CD4-positive, alpha-beta T cell (primary cell): ENCODE results near the gene SAT1. TPM values are rescaled to one million over a fixed set of nuclear protein-coding genes. Genes with fewer than 3 reads are reported as not detected.

Experiments used
- ATAC-seq: fragments of 200-7000 bp; cut with Tn5 transposase; one replicate; pipeline ENCODE4 v1.10.0; 2022; ENCODE audit warnings: mild to moderate bottlenecking; ENCODE audit not compliant: poor library complexity
- CTCF ChIA-PET: fragments of 350-600 bp; sonication (Branson Sonifier 250); formaldehyde crosslinking; loops from one replicate; lab custom pipeline; 2021; ENCODE audit warnings: antibody characterized with exemption, inconsistent platforms; lab: Charles Lee
- POLR2A ChIA-PET: fragments of 350-600 bp; sonication (Branson Sonifier 250); formaldehyde crosslinking; loops from one replicate; lab custom pipeline; 2021; ENCODE audit warnings: antibody characterized with exemption, inconsistent platforms; lab: Charles Lee
- DNase-seq, 14 experiments: peaks; one replicate each; pipeline ENCODE4 v3.0.0-alpha.2; 2013 to 2020; ENCODE audit warnings: mixed read lengths in 2 of 14
- H3K27ac ChIP-seq, 2 donors: one replicate each; pipeline versions ENCODE4 v1.5.1 to v1.7.0; 2013; ENCODE audit warnings: low read length in 2 of 2, low read depth in 1 of 2, mild to moderate bottlenecking in 1 of 2
- H3K27me3 ChIP-seq, 2 experiments: 1 replicate in 1 of 2; 2 replicates in 1 of 2; pipeline versions ENCODE4 v1.6.1 to v1.7.0; 2013; ENCODE audit warnings: low read length in 2 of 2, control low read depth in 1 of 2, mild to moderate bottlenecking in 1 of 2, moderate library complexity in 1 of 2; ENCODE audit not compliant: insufficient read depth in 2 of 2, control insufficient read depth in 1 of 2
- H3K36me3 ChIP-seq: one replicate; pipeline ENCODE4 v1.6.1; 2013; ENCODE audit warnings: low read length, control low read depth; ENCODE audit not compliant: insufficient read depth
- H3K4me1 ChIP-seq: one replicate; pipeline ENCODE4 v1.6.1; 2013; ENCODE audit warnings: low read length, control low read depth; ENCODE audit not compliant: insufficient read depth
- H3K4me3 ChIP-seq: one replicate; pipeline ENCODE4 v1.5.1; 2013; ENCODE audit warnings: mild to moderate bottlenecking, low read length, moderate library complexity
- H3K9me3 ChIP-seq, 2 experiments: 1 replicate in 1 of 2; 2 replicates in 1 of 2; pipeline versions ENCODE4 v1.6.1 to v1.7.0; 2013; ENCODE audit warnings: low read length in 2 of 2, mild to moderate bottlenecking in 2 of 2, control low read depth in 1 of 2, moderate library complexity in 1 of 2; ENCODE audit not compliant: control insufficient read depth in 1 of 2, insufficient read depth in 1 of 2
- H3K27ac Mint-ChIP-seq: one replicate; pipeline ENCODE4 v1.8.0; 2020; ENCODE audit warnings: mixed read lengths
- H3K27me3 Mint-ChIP-seq: one replicate; pipeline ENCODE4 v1.8.0; 2021; ENCODE audit warnings: mixed read lengths
- H3K36me3 Mint-ChIP-seq: one replicate; pipeline ENCODE4 v1.8.0; 2021; ENCODE audit warnings: low read depth, mixed read lengths
- H3K4me1 Mint-ChIP-seq: one replicate; pipeline ENCODE4 v1.8.0; 2021; ENCODE audit warnings: low read depth, mixed read lengths
- H3K4me3 Mint-ChIP-seq: one replicate; pipeline ENCODE4 v1.8.0; 2020; ENCODE audit warnings: mild to moderate bottlenecking, mixed read lengths
- H3K9me3 Mint-ChIP-seq: one replicate; pipeline ENCODE4 v1.8.0; 2020; ENCODE audit warnings: mixed read lengths
- intact Hi-C, 2 experiments: fragments of 100-400 bp; cut with DNase I in 1 of 2; cut with micrococcal nuclease in 1 of 2; formaldehyde crosslinking; loops; one replicate each; pipeline versions ENCODE4 v1.15.1 to v1.9.0; 2023 to 2025; cut with DNase I, micrococcal nuclease
- total RNA-seq, 174 experiments: library from RNA in 2 of 174; stranded (reverse) in 2 of 174; gene quantifications; one replicate each; pipeline ENCODE4 v1.2.3 and lab custom pipeline; 2021 to 2026
- TF ChIP-seq, protein P1 (sequence below): fragments of 200-600 bp; IDR thresholded peaks from one replicate; pipeline ENCODE4 v1.8.0; 2022; ENCODE audit warnings: antibody characterized with exemption, mild to moderate bottlenecking

Gene SAT1
- total RNA-seq, 2 experiments from 2014 or later, result 305 to 312 TPM

DNA sequence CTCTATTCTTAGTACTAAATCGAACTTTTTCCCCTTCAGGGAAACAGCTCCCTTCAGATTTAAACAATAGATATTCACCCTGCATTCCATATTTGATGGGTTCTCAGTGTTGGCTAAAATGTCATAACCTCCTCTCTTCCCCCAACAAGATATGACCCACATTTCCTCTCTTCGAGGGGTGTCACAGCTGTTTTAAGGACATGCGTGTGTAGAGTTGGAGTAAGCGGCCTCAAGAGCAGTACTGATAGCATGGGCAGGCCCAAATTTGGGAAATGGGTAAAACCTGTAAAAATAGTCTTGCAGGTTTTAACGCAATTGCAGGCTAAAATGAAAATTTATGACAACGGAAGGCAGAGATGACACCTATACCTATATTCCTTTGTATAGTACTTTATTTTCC lies 28.7 kb downstream of the SAT1 start:
- H3K27ac ChIP-seq, result no peak overlapping the region

DNA sequence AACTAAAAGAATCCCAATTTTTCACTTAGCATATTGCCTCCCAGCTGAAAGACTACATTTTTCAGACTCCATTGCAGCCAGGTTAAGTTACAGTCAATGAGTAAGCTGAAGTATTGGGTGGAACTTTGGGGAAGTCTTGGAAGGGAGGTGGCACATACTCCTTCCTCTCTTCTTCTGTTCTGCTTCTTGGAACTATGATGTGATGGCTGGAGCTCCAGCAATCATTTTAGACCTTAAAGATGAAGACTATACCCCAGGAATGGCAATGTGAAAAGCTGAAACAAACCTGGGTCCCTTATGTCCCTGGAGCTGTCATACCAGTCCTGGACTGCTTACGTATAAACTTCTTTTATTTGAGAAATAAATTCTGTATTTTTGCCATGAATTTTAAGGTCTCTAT lies 30.8 kb downstream of the SAT1 start:
- no peaks in the 10 kb centered on the region for H3K9me3 Mint-ChIP-seq
- H3K4me1 ChIP-seq, result peaks cover 2% of the 10 kb centered on the region
- ATAC-seq, result no peak
- intact Hi-C loops, result no loop called here
- H3K27ac ChIP-seq, result no peak overlapping the region
- H3K4me3 Mint-ChIP-seq, result no peak overlapping the region
- no peak for DNase-seq
- CTCF ChIA-PET, result no interaction called here
- H3K27ac Mint-ChIP-seq, result no peak overlapping the region
- H3K36me3 Mint-ChIP-seq, result no peaks in the 10 kb centered on the region
- no peak overlapping the region for H3K4me3 ChIP-seq
- TF ChIP-seq, protein P1, sequence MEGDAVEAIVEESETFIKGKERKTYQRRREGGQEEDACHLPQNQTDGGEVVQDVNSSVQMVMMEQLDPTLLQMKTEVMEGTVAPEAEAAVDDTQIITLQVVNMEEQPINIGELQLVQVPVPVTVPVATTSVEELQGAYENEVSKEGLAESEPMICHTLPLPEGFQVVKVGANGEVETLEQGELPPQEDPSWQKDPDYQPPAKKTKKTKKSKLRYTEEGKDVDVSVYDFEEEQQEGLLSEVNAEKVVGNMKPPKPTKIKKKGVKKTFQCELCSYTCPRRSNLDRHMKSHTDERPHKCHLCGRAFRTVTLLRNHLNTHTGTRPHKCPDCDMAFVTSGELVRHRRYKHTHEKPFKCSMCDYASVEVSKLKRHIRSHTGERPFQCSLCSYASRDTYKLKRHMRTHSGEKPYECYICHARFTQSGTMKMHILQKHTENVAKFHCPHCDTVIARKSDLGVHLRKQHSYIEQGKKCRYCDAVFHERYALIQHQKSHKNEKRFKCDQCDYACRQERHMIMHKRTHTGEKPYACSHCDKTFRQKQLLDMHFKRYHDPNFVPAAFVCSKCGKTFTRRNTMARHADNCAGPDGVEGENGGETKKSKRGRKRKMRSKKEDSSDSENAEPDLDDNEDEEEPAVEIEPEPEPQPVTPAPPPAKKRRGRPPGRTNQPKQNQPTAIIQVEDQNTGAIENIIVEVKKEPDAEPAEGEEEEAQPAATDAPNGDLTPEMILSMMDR, result no peak
- peaks cover 3% of the 10 kb centered on the region for H3K4me1 Mint-ChIP-seq
- POLR2A ChIA-PET, result no interaction called here
- H3K36me3 ChIP-seq, result no peaks in the 10 kb centered on the region
- no peaks in the 10 kb centered on the region for H3K27me3 Mint-ChIP-seq
- H3K27me3 ChIP-seq, result no peaks in the 10 kb centered on the region
- no peaks in the 10 kb centered on the region for H3K9me3 ChIP-seq

More for the DNA sequence above, 28.7 kb downstream of the SAT1 start:
- Mint-ChIP-seq H3K4me1 (peaks cover 3% of the 10 kb centered on the region), H3K4me3 (no peak overlapping the region), H3K9me3 (no peaks in the 10 kb centered on the region), H3K36me3 (no peaks in the 10 kb centered on the region), H3K27ac (no peak overlapping the region), H3K27me3 (no peaks in the 10 kb centered on the region)
- no peaks in the 10 kb centered on the region for H3K9me3 ChIP-seq
- no peaks in the 10 kb centered on the region for H3K36me3 ChIP-seq
- no peak for DNase-seq
- TF ChIP-seq, protein P1, result no peak
- CTCF ChIA-PET, result no interaction called here
- no peaks in the 10 kb centered on the region for H3K27me3 ChIP-seq
- intact Hi-C loops, result no loop called here
- ATAC-seq, result no peak
- H3K4me1 ChIP-seq, result no peaks in the 10 kb centered on the region
- POLR2A ChIA-PET, result no interaction called here
- H3K4me3 ChIP-seq, result no peak overlapping the region

DNA sequence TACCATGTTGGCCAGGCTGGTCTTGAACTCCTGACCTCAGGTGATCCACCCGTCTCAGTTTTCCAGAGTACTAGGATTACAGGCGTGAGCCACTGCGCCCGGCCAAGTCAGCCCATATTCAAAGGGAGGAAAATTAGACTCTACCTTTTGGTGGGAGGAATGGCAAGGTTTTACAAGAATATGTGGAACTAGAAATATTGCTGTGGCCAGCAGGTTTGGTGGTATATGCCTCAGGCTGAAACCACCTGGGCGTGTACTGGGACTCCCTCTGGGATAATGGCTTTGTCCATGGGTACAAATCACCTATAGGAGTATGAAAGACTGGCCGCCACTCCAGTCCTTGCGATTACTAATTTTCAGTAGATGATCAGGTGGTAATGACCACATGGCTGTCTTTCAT lies 32.4 kb downstream of the SAT1 start:
- H3K4me3 Mint-ChIP-seq, result no peak overlapping the region
- ATAC-seq, result no peak
- ChIA-PET POLR2A (interaction anchor here (0.7 kb wide), 1 partner anchor 33 kb away, joined by 3 read pairs; the partner anchor contains the start of gene SAT1), CTCF (no interaction called here)
- no peaks in the 10 kb centered on the region for H3K9me3 ChIP-seq
- no peaks in the 10 kb centered on the region for H3K27me3 ChIP-seq
- H3K4me1 Mint-ChIP-seq, result peaks cover 3% of the 10 kb centered on the region
- H3K27me3 Mint-ChIP-seq, result no peaks in the 10 kb centered on the region
- no peak for DNase-seq
- H3K27ac Mint-ChIP-seq, result no peak overlapping the region
- intact Hi-C loops, result no loop called here
- no peak overlapping the region for H3K4me3 ChIP-seq
- no peaks in the 10 kb centered on the region for H3K36me3 Mint-ChIP-seq
- no peaks in the 10 kb centered on the region for H3K36me3 ChIP-seq
- no peak overlapping the region for H3K27ac ChIP-seq
- TF ChIP-seq, protein P1, result no peak
- H3K9me3 Mint-ChIP-seq, result no peaks in the 10 kb centered on the region
- peaks cover 2% of the 10 kb centered on the region for H3K4me1 ChIP-seq
